Urinary bladder (tissue), 4 donors: ENCODE data around the gene LMBR1. TPM values are rescaled to one million over a fixed set of nuclear protein-coding genes. Genes with fewer than 3 reads are reported as not detected.

Source experiments
- DNase-seq: peaks from one replicate; pipeline ENCODE4 v3.0.0-alpha.2; 2015; ENCODE audit errors: extremely low spot score
- H3K27ac ChIP-seq: one replicate; pipeline ENCODE4 v1.5.1; 2013; ENCODE audit warnings: low read depth, mild to moderate bottlenecking, moderate library complexity
- H3K36me3 ChIP-seq: one replicate; pipeline ENCODE4 v1.6.1; 2013; ENCODE audit warnings: mild to moderate bottlenecking, moderate library complexity; ENCODE audit not compliant: insufficient read depth
- H3K4me1 ChIP-seq: one replicate; pipeline ENCODE4 v1.6.1; 2013; ENCODE audit warnings: mild to moderate bottlenecking, moderate library complexity; ENCODE audit not compliant: insufficient read depth
- H3K4me3 ChIP-seq: one replicate; pipeline ENCODE4 v1.5.1; 2013; ENCODE audit warnings: low read depth, low read length
- WGBS: extraction: QIAGEN DNeasy Blood & Tissue Kit; methylation state at CpG from one replicate; pipeline ENCODE4 v1.1.7; 2013; 5-methylcytosine and 5-hydroxymethylcytosine counted together
- polyA plus RNA-seq: library from polyadenylated mRNA; stranded (reverse); fragments of 200-250 nt; gene quantifications from one replicate; pipeline ENCODE4 v1.2.3, GENCODE V29; 2013
- total RNA-seq: library from RNA; depleted of rRNA; stranded (reverse); fragments of >200 nt; gene quantifications from one replicate; pipeline ENCODE4 v1.2.3, GENCODE V29; 2014
- donor health status: healthy with polysubstance abuse.
- donor health status: healthy.

The LMBR1 gene
- total and polyA plus RNA-seq, 2 donors = 25.8 to 120 TPM

- DNase-seq = no peak
- H3K4me3 ChIP-seq = no peak overlapping the region
- no peaks in the 10 kb centered on the region for H3K4me1 ChIP-seq
- no peak overlapping the region for H3K27ac ChIP-seq
- 92% methylated on average over 1 of the region's 1 CpG for WGBS
- no peaks in the 10 kb centered on the region for H3K36me3 ChIP-seq
These were observed 200.1 kb downstream of the LMBR1 start for GRCh38 chr7:156692849-156693248.

- WGBS = 85% methylated on average over 5 of the region's 5 CpGs
- DNase-seq = no peak
- Histone ChIP-seq H3K4me3 (no peak overlapping the region), H3K4me1 (no peaks in the 10 kb centered on the region), H3K36me3 (no peaks in the 10 kb centered on the region), H3K27ac (no peak overlapping the region)
These were observed 201.2 kb downstream of the LMBR1 start for GRCh38 chr7:156691764-156692163.

GRCh38 chr7:156684661-156685060 is 208.3 kb downstream of the LMBR1 start:
- DNase-seq = no peak
- no peaks in the 10 kb centered on the region for H3K36me3 ChIP-seq
- WGBS = 84% methylated on average over 4 of the region's 4 CpGs

GRCh38 chr7:156684251-156684650 is 208.7 kb downstream of the LMBR1 start:
- WGBS = 85% methylated on average over 10 of the region's 10 CpGs

More at GRCh38 chr7:156684661-156685060, 208.3 kb downstream of the LMBR1 start:
- H3K27ac ChIP-seq = no peak overlapping the region
- no peaks in the 10 kb centered on the region for H3K4me1 ChIP-seq
- H3K4me3 ChIP-seq = no peak overlapping the region

GRCh38 chr7:156682928-156683327 is 210.1 kb downstream of the LMBR1 start:
- H3K27ac ChIP-seq = no peak overlapping the region
- 91% methylated on average over 2 of the region's 2 CpGs for whole genome bisulfite sequencing
- no peaks in the 10 kb centered on the region for H3K36me3 ChIP-seq
- no peak overlapping the region for H3K4me3 ChIP-seq
- no peak for DNase-seq
- no peaks in the 10 kb centered on the region for H3K4me1 ChIP-seq

More at GRCh38 chr7:156684251-156684650, 208.7 kb downstream of the LMBR1 start:
- Histone ChIP-seq H3K36me3 (no peaks in the 10 kb centered on the region), H3K4me1 (no peaks in the 10 kb centered on the region), H3K27ac (no peak overlapping the region), H3K4me3 (no peak overlapping the region)
- no peak for DNase-seq

- 63% methylated on average over 1 of the region's 1 CpG for WGBS
- H3K4me1 ChIP-seq = no peaks in the 10 kb centered on the region
- no peak overlapping the region for H3K27ac ChIP-seq
- H3K4me3 ChIP-seq = no peak overlapping the region
- H3K36me3 ChIP-seq = peaks cover 1% of the 10 kb centered on the region
- DNase-seq = no peak
These were observed 212.7 kb downstream of the LMBR1 start for GRCh38 chr7:156680281-156680680.

- no peak overlapping the region for H3K4me3 ChIP-seq
- peaks cover 1% of the 10 kb centered on the region for H3K36me3 ChIP-seq
- H3K4me1 ChIP-seq = no peaks in the 10 kb centered on the region
- WGBS = 92% methylated on average over 9 of the region's 9 CpGs
- DNase-seq = no peak
- H3K27ac ChIP-seq = no peak overlapping the region
These were observed 215.5 kb downstream of the LMBR1 start for GRCh38 chr7:156677374-156678054.

GRCh38 chr7:156676263-156676662 is 216.7 kb downstream of the LMBR1 start:
- DNase-seq = no peak
- Histone ChIP-seq H3K27ac (no peak overlapping the region), H3K4me1 (no peaks in the 10 kb centered on the region), H3K36me3 (peaks cover 1% of the 10 kb centered on the region), H3K4me3 (no peak overlapping the region)
- 89% methylated on average over 19 of the region's 19 CpGs for WGBS

- Histone ChIP-seq H3K36me3 (peaks cover 1% of the 10 kb centered on the region), H3K4me3 (no peak overlapping the region), H3K4me1 (no peaks in the 10 kb centered on the region), H3K27ac (no peak overlapping the region)
- 90% methylated on average over 9 of the region's 9 CpGs for WGBS
- no peak for DNase-seq
These were observed 217.3 kb downstream of the LMBR1 start for GRCh38 chr7:156675721-156676120.

- H3K36me3 ChIP-seq = peaks cover 1% of the 10 kb centered on the region
- WGBS = 91% methylated on average over 9 of the region's 9 CpGs
These were observed 219.1 kb downstream of the LMBR1 start for GRCh38 chr7:156673902-156674301.

GRCh38 chr7:156673454-156673853 is 219.5 kb downstream of the LMBR1 start:
- Histone ChIP-seq H3K4me1 (no peaks in the 10 kb centered on the region), H3K36me3 (peaks cover 1% of the 10 kb centered on the region), H3K27ac (no peak overlapping the region), H3K4me3 (no peak overlapping the region)
- DNase-seq = no peak
- WGBS = 94% methylated on average over 6 of the region's 6 CpGs

More at GRCh38 chr7:156673902-156674301, 219.1 kb downstream of the LMBR1 start:
- no peak for DNase-seq
- Histone ChIP-seq H3K4me3 (no peak overlapping the region), H3K27ac (no peak overlapping the region), H3K4me1 (no peaks in the 10 kb centered on the region)

- Histone ChIP-seq H3K36me3 (no peaks in the 10 kb centered on the region), H3K4me1 (no peaks in the 10 kb centered on the region), H3K4me3 (no peak overlapping the region), H3K27ac (no peak overlapping the region)
- no peak for DNase-seq
- WGBS = 95% methylated on average over 19 of the region's 19 CpGs
These were observed 223.8 kb downstream of the LMBR1 start for GRCh38 chr7:156669035-156669828.

GRCh38 chr7:156668130-156668741 is 224.7 kb downstream of the LMBR1 start:
- Histone ChIP-seq H3K36me3 (no peaks in the 10 kb centered on the region), H3K4me1 (no peaks in the 10 kb centered on the region), H3K27ac (no peak overlapping the region), H3K4me3 (no peak overlapping the region)
- WGBS = 95% methylated on average over 13 of the region's 13 CpGs
- DNase-seq = no peak

GRCh38 chr7:156667110-156667426 is 225.9 kb downstream of the LMBR1 start:
- H3K27ac ChIP-seq = no peak overlapping the region
- WGBS = 62% methylated on average over 1 of the region's 1 CpG
- no peaks in the 10 kb centered on the region for H3K36me3 ChIP-seq
- no peak overlapping the region for H3K4me3 ChIP-seq
- H3K4me1 ChIP-seq = no peaks in the 10 kb centered on the region
- peak; percentile 33 for DNase-seq
